Activated naive CD8-positive, alpha-beta T cell treated with anti-CD3 and anti-CD28 coated beads, Interleukin-2, amount 10 ng/mL, durations not matched to agents 7 days and 5 days (primary cell): ENCODE data around the gene AQP5. TPM values are rescaled to one million over a fixed set of nuclear protein-coding genes. Genes with fewer than 3 reads are reported as not detected.

Source experiments
- ATAC-seq: fragments of 150-1000 bp; cut with Tn5 transposase; one replicate; pipeline ENCODE4 v1.10.0; 2021; ENCODE audit warnings: low read depth, moderate library complexity
- POLR2A ChIA-PET: fragments of 350-600 bp; sonication (Branson Sonifier 250); formaldehyde crosslinking; loops from one replicate; lab custom pipeline; 2021; ENCODE audit warnings: antibody characterized with exemption; lab: Charles Lee
- DNase-seq: peaks from one replicate; pipeline ENCODE4 v3.0.0; 2021
- H3K27ac Mint-ChIP-seq: one replicate; pipeline ENCODE4 v1.8.0; 2022; ENCODE audit warnings: mild to moderate bottlenecking, mixed read lengths
- H3K27me3 Mint-ChIP-seq: one replicate; pipeline ENCODE4 v1.8.0; 2022; ENCODE audit warnings: mild to moderate bottlenecking, moderate library complexity, mixed read lengths
- H3K36me3 Mint-ChIP-seq: one replicate; pipeline ENCODE4 v1.8.0; 2021; ENCODE audit warnings: mild to moderate bottlenecking, mixed read lengths
- H3K4me1 Mint-ChIP-seq: one replicate; pipeline ENCODE4 v1.8.0; 2021; ENCODE audit warnings: mixed read lengths
- H3K4me3 Mint-ChIP-seq: one replicate; pipeline ENCODE4 v1.8.0; 2022; ENCODE audit warnings: mild to moderate bottlenecking, moderate library complexity, mixed read lengths
- H3K9me3 Mint-ChIP-seq: one replicate; pipeline ENCODE4 v1.8.0; 2021; ENCODE audit warnings: mixed read lengths
- total RNA-seq, 2 experiments: library from RNA; stranded (reverse); gene quantifications; one replicate each; pipeline ENCODE4 v1.2.3, GENCODE V29; 2021

Gene AQP5
- total RNA-seq, 2 experiments from 2014 or later, result not detected

- H3K36me3 Mint-ChIP-seq, result no peaks in the 10 kb centered on the region
- no peak overlapping the region for H3K4me3 Mint-ChIP-seq
- H3K27ac Mint-ChIP-seq, result no peak overlapping the region
- H3K9me3 Mint-ChIP-seq, result no peaks in the 10 kb centered on the region
- POLR2A ChIA-PET, result no interaction called here
- no peak for ATAC-seq
- H3K4me1 Mint-ChIP-seq, result peaks cover 7% of the 10 kb centered on the region
- H3K27me3 Mint-ChIP-seq, result peaks cover 16% of the 10 kb centered on the region
- DNase-seq, result peak; percentile 21
Observed at GRCh38 chr12:49948866-49949845, 12.5 kb upstream of the AQP5 start.

DNA sequence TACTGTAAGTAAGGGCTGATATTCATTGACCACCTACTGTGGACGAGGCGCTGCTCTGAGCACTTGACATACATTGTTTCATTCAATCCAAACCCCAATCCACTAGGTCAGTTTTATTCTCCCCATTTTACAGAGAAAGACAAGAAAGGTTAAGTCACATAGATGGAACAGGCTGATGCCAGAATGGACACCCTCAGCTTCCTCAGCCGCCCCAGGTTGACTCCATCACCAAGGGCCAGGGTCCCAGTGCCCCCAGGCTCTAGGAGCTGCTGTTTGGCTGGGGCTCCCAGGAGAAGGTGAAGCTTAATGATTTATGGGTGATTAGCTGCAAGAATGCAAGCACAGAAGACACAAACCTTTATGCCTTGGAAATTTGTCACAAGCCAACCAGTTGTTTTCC lies 11.8 kb upstream of the AQP5 start:
- peaks cover 23% of the 10 kb centered on the region for H3K27me3 Mint-ChIP-seq
- H3K4me3 Mint-ChIP-seq, result no peak overlapping the region
- no peak overlapping the region for H3K27ac Mint-ChIP-seq
- ATAC-seq (no peak), DNase-seq (peak; percentile 6)
- H3K4me1 Mint-ChIP-seq, result peaks cover 7% of the 10 kb centered on the region
- no peaks in the 10 kb centered on the region for H3K36me3 Mint-ChIP-seq
- no peaks in the 10 kb centered on the region for H3K9me3 Mint-ChIP-seq
- POLR2A ChIA-PET, result no interaction called here

DNA sequence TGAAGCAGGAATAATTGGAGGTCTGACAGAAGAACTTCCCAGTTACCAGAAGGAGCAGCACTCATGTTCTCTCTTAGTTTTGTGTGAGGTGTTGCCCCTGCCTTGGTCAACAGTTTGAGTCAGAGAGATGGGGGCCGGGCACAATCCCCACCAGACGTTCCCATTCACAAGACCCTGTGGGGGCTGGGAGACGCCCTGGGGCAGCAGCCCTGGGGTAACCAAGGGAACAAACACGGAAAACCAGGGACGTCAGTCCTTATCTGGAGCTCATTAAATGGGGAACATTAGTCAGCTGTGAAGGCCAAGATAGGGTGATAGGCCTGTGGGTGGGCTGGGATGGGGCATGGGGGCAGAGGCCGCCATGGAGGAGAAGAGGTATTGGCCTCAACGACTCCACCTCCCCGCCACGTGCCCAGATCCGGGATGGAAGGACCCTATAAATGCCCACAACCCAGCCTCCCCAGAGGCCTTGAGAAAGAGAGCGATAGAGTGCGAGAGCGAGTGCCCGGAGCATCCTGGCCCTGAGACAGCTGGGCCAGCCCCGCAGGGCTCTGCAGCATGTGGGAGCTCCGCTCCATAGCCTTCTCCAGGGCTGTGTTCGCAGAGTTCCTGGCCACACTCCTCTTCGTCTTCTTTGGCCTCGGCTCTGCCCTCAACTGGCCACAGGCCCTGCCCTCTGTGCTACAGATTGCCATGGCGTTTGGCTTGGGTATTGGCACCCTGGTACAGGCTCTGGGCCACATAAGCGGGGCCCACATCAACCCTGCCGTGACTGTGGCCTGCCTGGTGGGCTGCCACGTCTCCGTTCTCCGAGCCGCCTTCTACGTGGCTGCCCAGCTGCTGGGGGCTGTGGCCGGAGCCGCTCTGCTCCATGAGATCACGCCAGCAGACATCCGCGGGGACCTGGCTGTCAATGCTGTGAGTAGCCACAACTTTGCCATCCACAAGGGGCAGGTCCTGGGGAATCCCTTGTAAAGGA lies 11.1 kb upstream of the AQP5 start, which contains the start of gene AQP2:
Gene AQP2 (plus strand): TSS at position 465 of the 979 bp plus-strand sequence. CDS start 94 bp downstream, at position 559.
- ATAC-seq, result no peak
- H3K27ac Mint-ChIP-seq, result no peak within 1 kb of the TSS
- H3K27me3 Mint-ChIP-seq, result peaks cover 25% of the 10 kb centered on the region
- POLR2A ChIA-PET, result no interaction called here
- no peak within 1 kb of the TSS for H3K4me3 Mint-ChIP-seq
- H3K36me3 Mint-ChIP-seq, result no peaks in the 10 kb centered on the region
- peaks cover 4% of the 10 kb centered on the region for H3K4me1 Mint-ChIP-seq
- no peaks in the 10 kb centered on the region for H3K9me3 Mint-ChIP-seq
- DNase-seq, result peak; percentile 19

DNA sequence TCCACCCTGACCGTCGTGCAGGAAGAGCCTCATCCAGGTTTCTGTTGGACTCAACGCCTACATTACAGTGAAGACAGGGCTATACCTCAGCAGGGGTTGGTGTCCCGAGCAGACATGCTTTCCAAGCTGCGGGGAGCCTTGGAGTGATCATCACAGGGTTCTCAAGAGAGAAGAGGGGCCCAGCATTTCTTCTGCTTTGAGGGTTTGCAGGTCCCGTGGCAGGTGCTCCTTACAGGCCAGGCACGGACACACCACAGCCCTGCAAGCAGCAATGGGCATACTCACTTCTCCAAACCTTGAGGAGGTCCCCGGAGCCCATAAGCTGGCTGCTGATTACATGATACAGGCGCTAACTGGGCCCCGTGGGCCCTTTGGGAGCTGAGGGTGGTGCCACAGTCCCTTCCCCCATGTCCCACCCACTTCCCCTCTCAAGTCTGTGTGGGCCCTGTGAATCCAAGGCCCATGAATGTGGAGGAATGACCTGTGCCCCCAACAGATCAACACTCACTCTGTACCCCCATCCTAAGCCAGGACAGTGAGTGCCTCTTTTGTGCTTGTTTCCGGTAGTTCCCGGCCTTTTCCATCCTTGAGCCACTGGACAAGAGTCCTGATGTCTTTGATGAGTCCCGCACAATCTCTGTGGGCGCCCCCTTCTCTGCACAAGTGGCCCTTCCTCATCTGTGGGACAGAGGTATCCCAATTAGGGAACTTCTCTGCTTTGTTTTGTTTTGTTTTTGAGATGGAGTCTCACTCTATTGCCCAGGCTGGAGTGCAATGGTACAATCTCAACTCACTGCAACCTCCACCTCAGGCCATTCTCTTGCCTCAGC lies 10.0 kb upstream of the AQP5 start:
- POLR2A ChIA-PET, result no interaction called here
- Mint-ChIP-seq H3K27me3 (peaks cover 35% of the 10 kb centered on the region), H3K36me3 (no peaks in the 10 kb centered on the region), H3K9me3 (no peaks in the 10 kb centered on the region), H3K4me1 (no peaks in the 10 kb centered on the region), H3K4me3 (no peak overlapping the region), H3K27ac (no peak overlapping the region)
- ATAC-seq, result no peak
- peak; percentile 21 for DNase-seq

DNA sequence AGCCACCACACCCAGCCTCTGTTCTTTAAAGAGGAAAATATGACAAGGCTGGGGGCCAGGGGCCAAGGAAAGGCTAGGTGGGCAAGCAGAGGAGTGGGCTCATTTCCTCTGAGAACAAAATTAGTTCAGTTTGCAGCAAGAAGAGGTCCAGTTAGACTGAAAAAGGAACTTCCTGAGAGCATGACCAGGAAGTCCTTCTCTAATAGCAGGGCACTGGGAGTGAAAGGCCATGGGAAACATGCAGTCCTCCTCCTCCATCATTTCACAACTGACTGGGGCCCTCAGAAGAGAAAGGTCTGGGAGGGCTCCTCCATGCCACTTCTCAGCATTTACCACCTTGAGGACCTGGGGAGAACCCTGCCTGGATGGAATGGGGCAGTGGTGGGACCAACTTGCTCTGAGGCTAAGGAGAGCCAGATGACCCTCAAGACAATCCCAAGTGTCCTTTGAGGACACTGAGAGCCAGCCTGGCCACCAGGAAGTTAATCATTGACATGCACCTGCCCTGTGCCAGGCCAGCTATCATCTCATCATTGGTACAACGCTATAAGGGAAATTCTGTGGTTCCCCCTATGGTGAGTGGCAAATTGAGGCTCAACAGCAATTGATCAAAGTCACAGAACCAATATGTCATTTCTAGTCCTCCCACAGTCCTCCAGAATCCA lies 9.1 kb upstream of the AQP5 start:
- DNase-seq (peak; percentile 10), ATAC-seq (no peak)
- H3K36me3 Mint-ChIP-seq, result no peaks in the 10 kb centered on the region
- no peaks in the 10 kb centered on the region for H3K9me3 Mint-ChIP-seq
- H3K27me3 Mint-ChIP-seq, result peaks cover 43% of the 10 kb centered on the region
- POLR2A ChIA-PET, result no interaction called here
- no peaks in the 10 kb centered on the region for H3K4me1 Mint-ChIP-seq
- H3K27ac Mint-ChIP-seq, result no peak overlapping the region
- no peak overlapping the region for H3K4me3 Mint-ChIP-seq

DNA sequence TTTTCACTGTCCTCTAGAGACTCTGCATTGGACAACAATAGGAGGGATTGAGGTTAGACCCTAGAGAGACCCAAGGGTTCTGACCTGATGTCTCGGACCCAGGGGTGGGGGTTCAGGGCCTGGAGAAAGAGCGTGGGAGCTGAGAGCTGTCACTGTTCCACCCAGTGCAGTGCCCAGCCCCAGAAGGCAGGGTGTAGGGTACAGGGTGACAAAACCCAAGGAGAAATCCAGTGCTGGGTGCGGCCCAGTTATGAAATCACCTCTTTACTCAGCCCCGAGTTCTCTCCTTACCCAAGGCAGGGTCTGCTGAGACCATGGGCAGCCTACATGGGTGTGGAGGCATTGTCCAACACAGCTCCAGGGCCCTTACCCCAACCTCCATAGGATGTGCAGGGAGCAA lies 8.5 kb upstream of the AQP5 start:
- Mint-ChIP-seq H3K27ac (no peak overlapping the region), H3K4me1 (no peaks in the 10 kb centered on the region), H3K9me3 (no peaks in the 10 kb centered on the region)

DNA sequence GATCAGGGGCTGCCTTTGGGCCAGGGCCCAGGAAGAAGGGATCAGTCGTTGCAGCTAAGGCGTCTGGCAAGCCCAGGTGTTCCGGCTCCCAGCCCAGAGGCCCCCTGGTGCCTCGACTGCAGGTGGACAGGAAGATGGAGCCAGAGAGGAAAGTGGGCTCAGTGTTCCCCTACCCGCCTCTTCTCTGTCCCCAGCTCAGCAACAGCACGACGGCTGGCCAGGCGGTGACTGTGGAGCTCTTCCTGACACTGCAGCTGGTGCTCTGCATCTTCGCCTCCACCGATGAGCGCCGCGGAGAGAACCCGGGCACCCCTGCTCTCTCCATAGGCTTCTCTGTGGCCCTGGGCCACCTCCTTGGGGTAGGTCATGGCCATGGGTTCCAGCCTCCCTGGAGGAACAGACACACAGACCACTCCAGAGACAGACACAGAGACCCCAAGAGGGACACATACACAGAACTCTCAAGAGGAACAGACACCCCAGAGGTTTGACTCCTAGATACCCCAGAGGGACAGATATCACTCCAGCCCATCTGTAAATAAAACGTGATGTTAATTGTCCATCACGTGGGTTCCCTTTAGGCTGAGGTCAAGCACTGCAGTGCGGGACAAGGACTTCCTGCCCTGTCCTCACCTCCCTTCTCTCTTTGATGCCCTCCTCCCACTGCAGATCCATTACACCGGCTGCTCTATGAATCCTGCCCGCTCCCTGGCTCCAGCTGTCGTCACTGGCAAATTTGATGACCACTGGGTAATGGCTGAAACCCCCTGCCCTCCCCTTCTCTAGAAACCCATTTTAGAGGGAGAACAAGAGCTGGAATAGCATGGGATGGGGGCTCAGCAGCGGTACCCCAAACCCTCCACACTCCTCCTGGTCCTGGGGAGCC lies 7.5 kb upstream of the AQP5 start:
- Mint-ChIP-seq H3K27ac (no peak overlapping the region), H3K4me3 (no peak overlapping the region), H3K36me3 (no peaks in the 10 kb centered on the region), H3K4me1 (no peaks in the 10 kb centered on the region), H3K27me3 (peaks cover 57% of the 10 kb centered on the region), H3K9me3 (no peaks in the 10 kb centered on the region)
- no peak for DNase-seq
- no peak for ATAC-seq
- POLR2A ChIA-PET, result no interaction called here

More for the DNA sequence above, 8.5 kb upstream of the AQP5 start:
- no peak overlapping the region for H3K4me3 Mint-ChIP-seq
- POLR2A ChIA-PET, result no interaction called here
- ATAC-seq (no peak), DNase-seq (no peak)
- H3K36me3 Mint-ChIP-seq, result no peaks in the 10 kb centered on the region
- peaks cover 47% of the 10 kb centered on the region for H3K27me3 Mint-ChIP-seq

DNA sequence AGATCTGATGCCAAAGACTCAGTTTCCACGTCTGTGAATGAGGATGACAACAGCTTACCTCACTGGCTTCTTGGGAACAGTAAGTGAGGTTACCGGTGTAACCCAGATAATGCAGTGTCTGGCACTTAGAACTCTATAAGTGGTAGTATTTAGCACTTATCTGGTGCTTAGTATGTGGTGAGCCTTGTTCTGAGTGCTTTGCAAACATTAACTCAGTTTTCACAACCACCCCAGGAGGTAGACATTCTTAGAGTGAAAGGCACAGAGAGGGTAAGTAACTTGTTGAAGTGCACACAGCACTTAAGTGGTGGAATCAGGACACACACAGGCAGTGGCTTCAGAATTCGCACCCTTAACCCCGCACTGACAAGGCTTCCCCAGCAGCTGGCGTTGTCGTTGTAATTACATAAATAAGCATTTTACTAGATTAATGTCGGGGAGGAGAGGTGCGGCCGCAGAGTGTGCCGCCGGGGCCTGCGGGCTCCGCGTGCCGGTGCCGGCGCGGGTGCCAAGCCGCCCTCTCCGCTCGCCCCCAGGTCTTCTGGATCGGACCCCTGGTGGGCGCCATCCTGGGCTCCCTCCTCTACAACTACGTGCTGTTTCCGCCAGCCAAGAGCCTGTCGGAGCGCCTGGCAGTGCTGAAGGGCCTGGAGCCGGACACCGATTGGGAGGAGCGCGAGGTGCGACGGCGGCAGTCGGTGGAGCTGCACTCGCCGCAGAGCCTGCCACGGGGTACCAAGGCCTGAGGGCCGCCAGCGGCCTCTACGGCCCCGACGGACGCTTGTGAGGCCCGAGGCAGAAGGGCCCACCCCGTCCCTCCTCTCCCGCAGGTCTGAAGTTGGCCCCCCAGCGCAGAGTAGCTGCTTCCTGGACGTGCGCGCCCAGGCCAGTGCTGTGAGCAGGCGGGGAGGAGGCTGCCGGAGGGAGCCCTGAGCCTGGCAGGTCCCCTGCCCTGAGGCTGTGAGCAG lies 6.5 kb upstream of the AQP5 start:
- Mint-ChIP-seq H3K4me1 (no peaks in the 10 kb centered on the region), H3K36me3 (no peaks in the 10 kb centered on the region), H3K4me3 (no peak overlapping the region), H3K9me3 (no peaks in the 10 kb centered on the region), H3K27me3 (peaks cover 66% of the 10 kb centered on the region), H3K27ac (no peak overlapping the region)
- ATAC-seq (no peak), DNase-seq (no peak)
- POLR2A ChIA-PET, result no interaction called here

GRCh38 chr12:49955899-49956662 lies 5.6 kb upstream of the AQP5 start:
- ATAC-seq (no peak), DNase-seq (no peak)
- no peaks in the 10 kb centered on the region for H3K36me3 Mint-ChIP-seq
- H3K4me3 Mint-ChIP-seq, result no peak overlapping the region
- H3K27me3 Mint-ChIP-seq, result peaks cover 75% of the 10 kb centered on the region
- no peak overlapping the region for H3K27ac Mint-ChIP-seq
- POLR2A ChIA-PET, result no interaction called here
- peaks cover 4% of the 10 kb centered on the region for H3K4me1 Mint-ChIP-seq
- no peaks in the 10 kb centered on the region for H3K9me3 Mint-ChIP-seq
